HG03175 (cell line): ENCODE measurements around the gene HIBADH.

ENCODE experiments used
- ATAC-seq: cut with Tn5 transposase; IDR thresholded peaks from one replicate; pipeline ENCODE4 v1.9.1; 2021; ENCODE audit warnings: mild to moderate bottlenecking, moderate library complexity; ENCODE audit not compliant: unreplicated experiment

The HIBADH gene

GRCh38 chr7:27551803-27552400 lies 110.8 kb downstream of the HIBADH start:
- ATAC-seq, result no peak

DNA sequence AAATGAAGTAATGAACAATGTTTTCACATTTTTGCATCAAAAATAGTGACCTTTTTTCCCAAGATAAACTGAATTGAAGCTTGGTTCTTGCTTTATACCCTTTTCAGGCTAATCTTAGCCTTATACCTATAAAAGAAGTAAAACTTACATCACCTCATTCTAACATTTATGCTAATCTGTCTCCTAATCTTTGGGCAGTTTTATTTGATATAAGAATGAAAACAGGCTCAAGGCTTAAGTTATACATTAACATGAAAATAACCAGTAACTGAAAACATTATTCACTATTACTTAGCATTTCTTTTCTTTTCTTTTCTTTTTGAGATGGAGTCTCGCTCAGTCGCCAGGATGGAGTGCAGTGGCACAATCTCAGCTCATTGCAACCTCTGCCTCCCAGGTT lies 113.1 kb downstream of the HIBADH start:
- ATAC-seq, result no peak

GRCh38 chr7:27548304-27548703 lies 114.4 kb downstream of the HIBADH start:
- no peak for ATAC-seq

DNA sequence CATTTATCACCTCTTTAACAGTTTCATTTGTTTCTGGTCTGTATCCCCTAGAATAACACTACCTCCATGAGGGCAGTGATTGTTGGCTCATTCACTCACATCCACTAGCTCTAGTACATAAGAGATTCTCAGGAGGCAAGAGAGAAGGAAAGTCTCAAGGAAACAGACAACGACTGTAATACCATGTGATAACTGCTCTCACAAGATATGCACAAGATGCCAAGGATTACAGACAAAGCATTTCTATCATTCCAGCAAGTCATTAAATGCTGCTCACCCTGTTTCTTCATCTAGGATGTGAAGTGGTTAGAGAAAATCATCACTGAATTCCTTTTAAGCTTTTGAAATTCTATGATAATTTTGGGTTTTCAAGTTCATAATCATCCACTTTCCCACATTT lies 115.3 kb downstream of the HIBADH start:
- ATAC-seq, result no peak

GRCh38 chr7:27546610-27547009 lies 116.1 kb downstream of the HIBADH start:
- ATAC-seq, result no peak

DNA sequence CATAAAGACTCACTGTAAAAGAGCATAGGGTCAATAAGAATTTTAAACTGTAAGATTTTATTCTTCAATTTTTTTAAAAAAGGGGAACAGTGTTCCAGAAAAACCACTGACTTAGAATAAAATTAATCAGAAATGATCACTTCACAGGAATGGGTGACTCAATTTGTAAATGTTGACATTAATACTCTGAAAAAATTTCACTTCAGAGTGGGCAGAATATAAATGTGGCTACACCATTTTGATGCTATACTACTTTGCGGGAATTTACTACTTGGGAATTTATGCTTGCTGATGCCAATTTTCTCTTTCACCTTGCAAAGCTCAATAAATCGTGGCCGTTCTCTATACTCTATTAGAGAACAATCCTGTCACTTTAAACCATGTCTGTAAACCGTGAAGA lies 126.9 kb downstream of the HIBADH start:
- no peak for ATAC-seq

- ATAC-seq, result no peak
Observed at GRCh38 chr7:27533652-27534081, 129.0 kb downstream of the HIBADH start.

GRCh38 chr7:27532314-27532713 lies 130.4 kb downstream of the HIBADH start:
- no peak for ATAC-seq

- ATAC-seq, result no peak
Observed at GRCh38 chr7:27527348-27527714, 135.4 kb downstream of the HIBADH start.

GRCh38 chr7:27526611-27527347 lies 135.9 kb downstream of the HIBADH start:
- ATAC-seq, result no peak

- ATAC-seq, result no peak
Observed at GRCh38 chr7:27526131-27526530, 136.6 kb downstream of the HIBADH start.

- ATAC-seq, result no peak
Observed at GRCh38 chr7:27523321-27523720, 139.4 kb downstream of the HIBADH start.

DNA sequence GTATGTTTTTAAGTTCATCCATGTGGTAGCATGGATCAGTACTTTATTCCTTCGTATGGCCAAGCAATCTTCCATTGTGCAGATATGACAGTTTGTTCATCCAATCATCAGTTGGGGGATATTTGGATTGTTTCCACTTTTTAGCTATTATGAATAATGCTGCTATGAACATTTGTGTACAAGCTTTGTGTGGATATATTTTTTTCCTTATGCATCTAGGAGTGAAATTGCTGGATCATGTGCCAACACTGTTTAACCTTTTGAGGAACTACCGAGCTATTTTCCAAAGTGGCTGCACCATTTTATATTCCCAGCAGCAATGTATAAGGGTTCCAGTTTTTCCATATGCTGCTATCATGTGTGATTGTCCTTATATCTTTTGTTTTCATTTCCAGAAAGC lies 140.1 kb downstream of the HIBADH start:
- ATAC-seq, result no peak

DNA sequence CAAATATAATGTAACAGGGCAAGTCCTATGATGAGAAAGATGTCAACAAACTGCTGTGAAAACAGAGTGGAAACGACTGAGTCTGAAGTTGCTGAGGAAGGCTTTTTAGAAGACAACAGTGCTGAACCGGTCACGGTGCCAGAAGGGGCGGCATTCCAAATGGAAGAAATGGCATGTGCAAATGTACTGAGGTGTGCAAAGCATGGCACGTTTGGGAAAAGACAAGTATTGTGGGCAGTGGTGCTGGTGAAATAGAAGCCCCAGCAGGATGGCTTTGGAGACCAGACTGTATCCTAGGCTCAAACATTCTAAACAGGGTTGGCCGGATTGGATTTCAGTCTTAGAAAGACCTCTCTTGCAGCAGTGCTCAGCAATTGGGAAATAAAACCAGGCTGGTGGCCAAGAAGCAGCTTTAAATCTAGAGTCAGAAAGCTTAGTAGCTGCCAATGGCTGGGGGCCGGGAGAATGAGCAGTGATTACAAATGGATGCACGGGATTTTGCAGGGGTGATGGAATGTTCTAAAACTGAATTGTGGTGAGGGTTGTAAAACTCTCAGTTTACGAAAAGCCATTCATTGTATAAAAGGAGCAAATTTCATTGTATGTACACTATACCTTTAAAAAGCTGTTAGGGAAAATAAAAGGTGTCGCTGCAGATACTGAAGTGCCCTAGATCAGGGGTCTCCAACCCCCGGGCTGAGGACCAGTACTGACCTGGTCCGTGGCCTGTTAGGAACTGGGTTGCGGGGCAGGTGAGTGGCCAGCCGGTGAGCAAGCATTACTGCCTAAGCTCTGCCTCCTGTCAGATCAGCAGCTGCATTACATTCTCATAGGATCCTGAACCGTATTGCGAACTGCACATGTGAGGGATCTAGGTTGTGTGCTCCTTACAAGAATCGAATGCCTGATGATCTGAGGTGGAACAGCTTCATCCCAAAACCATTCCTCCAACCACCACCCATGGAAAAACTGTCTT lies 141.6 kb downstream of the HIBADH start:
- ATAC-seq, result no peak

DNA sequence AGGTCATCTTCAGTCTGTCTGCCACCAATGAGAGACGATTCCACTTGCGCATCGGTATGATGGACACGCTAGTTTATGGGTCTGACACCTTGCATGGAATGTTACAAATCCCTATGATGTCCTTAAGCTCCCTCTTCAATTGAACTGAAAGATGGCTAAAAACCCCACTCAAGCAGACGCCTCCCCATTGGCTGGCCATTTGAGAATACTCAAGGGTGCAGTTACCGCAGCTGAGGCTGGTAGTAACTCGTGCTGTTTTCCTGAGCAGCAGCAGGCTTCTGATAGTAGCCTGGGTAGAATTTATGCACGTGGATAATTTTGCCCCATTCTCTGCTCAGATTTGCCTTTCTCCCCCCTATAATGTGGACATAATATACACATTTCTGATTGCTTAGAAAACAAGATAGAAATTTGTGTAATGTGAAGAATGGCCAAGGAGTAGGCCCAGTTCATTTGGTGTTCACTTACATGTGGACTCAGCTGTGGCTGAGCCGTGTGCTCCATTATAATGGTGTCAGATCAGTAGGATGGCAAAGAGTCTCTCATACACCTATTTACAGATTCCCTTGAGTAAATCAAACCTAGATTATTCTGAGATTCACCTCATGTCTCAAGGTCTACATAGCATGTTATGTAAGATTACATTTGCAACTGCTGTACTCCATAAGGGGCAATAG lies 142.8 kb downstream of the HIBADH start:
- no peak for ATAC-seq

DNA sequence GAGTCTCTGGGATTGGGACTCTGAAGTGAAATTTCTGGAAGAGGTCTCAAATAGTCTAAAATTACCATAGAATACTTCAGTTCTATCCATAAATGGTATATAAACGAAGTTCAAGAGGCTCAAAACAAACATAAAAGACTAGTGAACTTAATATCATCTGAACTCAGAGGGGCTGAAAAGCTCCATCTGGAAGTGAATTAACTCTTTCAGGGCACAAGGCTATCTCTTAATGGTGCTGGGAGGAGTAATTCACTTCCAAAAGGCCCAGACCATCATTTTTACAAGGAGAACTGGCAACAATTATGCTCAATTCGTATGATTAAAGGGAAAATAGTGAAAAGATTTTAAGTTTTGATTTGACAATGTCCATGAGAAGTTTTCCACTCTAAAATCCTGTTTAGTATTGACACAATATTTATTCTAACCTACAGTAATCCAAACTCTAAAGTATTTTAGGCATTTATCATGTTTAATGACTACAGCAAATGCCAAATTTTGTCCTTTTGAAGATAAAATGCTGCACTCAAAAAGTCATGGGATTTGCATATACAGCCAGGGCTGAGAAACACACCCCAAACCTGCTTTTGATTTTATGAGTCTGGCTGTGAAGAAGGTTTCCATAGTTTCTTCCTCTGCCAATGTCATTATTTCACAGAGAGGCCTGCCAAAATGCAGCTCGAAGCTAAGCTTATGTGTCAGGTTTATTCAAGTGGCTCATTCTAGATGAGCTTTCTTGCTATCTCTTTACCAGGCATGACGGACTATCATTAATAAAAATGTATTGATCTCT lies 143.9 kb downstream of the HIBADH start:
- no peak for ATAC-seq

DNA sequence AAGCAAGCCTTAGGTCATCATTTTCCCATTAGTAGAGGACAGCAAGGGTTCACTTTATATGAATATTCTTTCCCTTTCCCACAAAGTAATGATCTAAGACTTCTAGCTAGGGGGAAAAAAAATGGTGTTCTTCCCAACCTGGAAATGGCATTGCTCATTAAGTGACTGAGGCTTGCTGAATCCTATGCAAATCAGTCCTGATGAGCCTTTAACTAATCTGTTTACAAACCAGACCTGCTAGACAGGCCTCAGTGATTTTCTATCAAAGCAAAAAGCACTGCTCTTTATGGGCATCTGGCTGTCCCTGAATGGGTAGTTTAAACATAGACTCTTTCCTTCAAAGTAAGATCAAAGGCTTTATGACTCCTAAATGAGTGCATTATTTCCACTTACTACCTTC lies 146.3 kb downstream of the HIBADH start:
- no peak for ATAC-seq

DNA sequence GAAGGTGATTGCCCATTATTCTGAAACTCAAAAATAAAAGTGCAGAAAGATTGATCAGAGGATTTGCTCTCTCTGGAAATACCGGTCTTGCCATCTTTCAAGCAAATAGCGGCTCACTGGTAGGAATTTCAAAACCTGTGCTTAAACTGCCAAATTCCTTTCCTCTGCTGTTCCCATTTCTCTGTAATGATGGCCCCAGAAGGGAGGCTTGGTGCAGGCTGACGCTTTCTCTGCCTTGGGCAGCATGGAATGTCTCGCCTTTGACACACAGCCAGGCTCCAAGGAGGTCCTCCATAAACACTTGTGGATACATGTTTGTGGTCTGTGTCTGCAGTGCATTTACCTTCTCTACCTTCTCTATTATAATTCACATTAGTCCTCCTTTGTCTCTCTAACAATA lies 146.8 kb downstream of the HIBADH start:
- no peak for ATAC-seq

DNA sequence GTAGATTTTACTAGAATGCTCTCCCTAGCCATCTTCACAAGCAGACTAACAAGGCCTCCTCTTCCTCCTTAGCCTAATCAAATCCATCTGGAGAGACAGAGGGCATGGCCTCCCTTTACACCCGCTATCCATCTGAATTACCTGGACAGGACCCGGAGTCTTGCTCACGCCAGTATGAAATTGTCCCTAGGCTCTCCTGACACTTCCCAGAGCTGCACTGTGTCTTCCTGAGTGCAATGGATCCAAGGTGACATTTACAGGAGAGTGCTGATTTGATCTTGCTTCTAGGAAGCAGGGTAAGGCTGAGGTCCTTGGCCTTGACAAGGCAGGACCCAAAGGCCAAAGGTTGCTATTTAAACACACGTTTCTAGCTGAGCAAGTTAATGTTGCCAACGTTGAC lies 147.8 kb downstream of the HIBADH start:
- ATAC-seq, result no peak

DNA sequence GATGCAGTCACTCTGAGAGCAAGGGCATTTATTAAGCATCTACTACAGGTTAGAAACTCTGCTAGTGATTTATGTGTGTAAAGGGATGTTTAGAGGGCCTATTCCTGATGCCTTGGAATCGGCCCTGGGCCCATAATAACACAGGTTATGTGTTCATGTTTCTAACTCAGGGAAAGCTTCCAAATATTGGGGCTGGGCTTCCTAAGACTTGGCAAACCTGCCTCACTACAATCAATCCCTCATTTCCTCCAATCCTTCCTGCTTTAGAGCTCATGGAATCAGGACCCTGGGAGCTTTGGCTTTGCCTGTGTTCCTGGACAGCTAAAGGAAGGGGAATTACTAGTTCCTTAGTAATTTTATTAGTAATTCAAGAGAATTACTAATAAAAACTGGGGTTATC lies 148.8 kb downstream of the HIBADH start:
- no peak for ATAC-seq
